GM18508 (cell line): ENCODE measurements around the gene SMIM8.

Source experiments
- ATAC-seq: cut with Tn5 transposase; IDR thresholded peaks from one replicate; pipeline ENCODE4 v1.9.1; 2021; ENCODE audit warnings: moderate number of reproducible peaks; ENCODE audit not compliant: insufficient read depth, unreplicated experiment

Gene SMIM8

GRCh38 chr6:87382861-87383260 lies 60.5 kb downstream of the SMIM8 start:
- ATAC-seq, result no peak

- ATAC-seq, result no peak
These were observed 61.6 kb downstream of the SMIM8 start for GRCh38 chr6:87384038-87384437.

- no peak for ATAC-seq
These were observed 62.1 kb downstream of the SMIM8 start for GRCh38 chr6:87384449-87384848.

GRCh38 chr6:87391334-87391733 lies 68.9 kb downstream of the SMIM8 start:
- ATAC-seq, result no peak
